Measurements from ENCODE around the gene EXOSC6. TPM values are rescaled to one million over a fixed set of nuclear protein-coding genes. Genes with fewer than 3 reads are reported as not detected.

The EXOSC6 gene
- total RNA-seq, 1 donor from 2014 or later: 41.6 TPM

- Mint-ChIP-seq H3K4me3 (no peak overlapping the region), H3K27ac (ENCODE audit: unreplicated experiment) (no peak overlapping the region), H3K36me3 (ENCODE audit: low read depth) (peaks cover 16% of the 10 kb centered on the region), H3K9me3 (no peaks in the 10 kb centered on the region), H3K4me1 (no peaks in the 10 kb centered on the region), H3K27me3 (ENCODE audit: low read depth) (no peaks in the 10 kb centered on the region)
- TF ChIP-seq, protein P1, sequence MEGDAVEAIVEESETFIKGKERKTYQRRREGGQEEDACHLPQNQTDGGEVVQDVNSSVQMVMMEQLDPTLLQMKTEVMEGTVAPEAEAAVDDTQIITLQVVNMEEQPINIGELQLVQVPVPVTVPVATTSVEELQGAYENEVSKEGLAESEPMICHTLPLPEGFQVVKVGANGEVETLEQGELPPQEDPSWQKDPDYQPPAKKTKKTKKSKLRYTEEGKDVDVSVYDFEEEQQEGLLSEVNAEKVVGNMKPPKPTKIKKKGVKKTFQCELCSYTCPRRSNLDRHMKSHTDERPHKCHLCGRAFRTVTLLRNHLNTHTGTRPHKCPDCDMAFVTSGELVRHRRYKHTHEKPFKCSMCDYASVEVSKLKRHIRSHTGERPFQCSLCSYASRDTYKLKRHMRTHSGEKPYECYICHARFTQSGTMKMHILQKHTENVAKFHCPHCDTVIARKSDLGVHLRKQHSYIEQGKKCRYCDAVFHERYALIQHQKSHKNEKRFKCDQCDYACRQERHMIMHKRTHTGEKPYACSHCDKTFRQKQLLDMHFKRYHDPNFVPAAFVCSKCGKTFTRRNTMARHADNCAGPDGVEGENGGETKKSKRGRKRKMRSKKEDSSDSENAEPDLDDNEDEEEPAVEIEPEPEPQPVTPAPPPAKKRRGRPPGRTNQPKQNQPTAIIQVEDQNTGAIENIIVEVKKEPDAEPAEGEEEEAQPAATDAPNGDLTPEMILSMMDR (conservative IDR thresholded peaks at IDR 0.05): no peak
- DNase-seq (ENCODE audit: low read depth, low spot score): no peak
These were observed 5.7 kb upstream of the EXOSC6 start for GRCh38 chr16:70257391-70257790.

GRCh38 chr16:70255574-70255973 is 3.8 kb upstream of the EXOSC6 start:
- H3K4me3 Mint-ChIP-seq: no peak overlapping the region
- H3K27ac Mint-ChIP-seq (ENCODE audit: unreplicated experiment): no peak overlapping the region
- peaks cover 4% of the 10 kb centered on the region for H3K27me3 Mint-ChIP-seq (ENCODE audit: low read depth)
- TF ChIP-seq, protein P1 (conservative IDR thresholded peaks at IDR 0.05): no peak
- peaks cover 21% of the 10 kb centered on the region for H3K36me3 Mint-ChIP-seq (ENCODE audit: low read depth)
- no peak for DNase-seq (ENCODE audit: low read depth, low spot score)
- H3K4me1 Mint-ChIP-seq: peaks cover 4% of the 10 kb centered on the region
- no peaks in the 10 kb centered on the region for H3K9me3 Mint-ChIP-seq

DNA sequence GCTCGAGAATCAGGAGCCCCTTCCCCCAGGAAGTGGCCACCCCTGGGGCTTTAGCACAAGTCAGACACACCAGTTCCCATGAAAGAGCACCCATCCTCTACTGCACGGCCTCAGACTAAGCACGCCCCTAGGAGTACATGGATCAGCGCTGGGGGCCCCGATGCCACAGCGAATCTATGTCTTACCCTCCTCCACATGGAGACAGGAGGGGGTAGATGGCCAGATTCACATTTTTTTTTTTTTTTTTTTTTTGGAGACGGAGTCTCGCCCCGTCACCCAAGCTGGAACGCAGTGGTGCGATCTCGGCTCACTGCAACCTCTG is 3.2 kb upstream of the EXOSC6 start:
- TF ChIP-seq, protein P1 (conservative IDR thresholded peaks at IDR 0.05): no peak
- peaks cover 4% of the 10 kb centered on the region for H3K4me1 Mint-ChIP-seq
- no peak overlapping the region for H3K27ac Mint-ChIP-seq (ENCODE audit: unreplicated experiment)
- peaks cover 21% of the 10 kb centered on the region for H3K36me3 Mint-ChIP-seq (ENCODE audit: low read depth)
- no peaks in the 10 kb centered on the region for H3K9me3 Mint-ChIP-seq
- H3K27me3 Mint-ChIP-seq (ENCODE audit: low read depth): peaks cover 4% of the 10 kb centered on the region
- DNase-seq (ENCODE audit: low read depth, low spot score): no peak
- H3K4me3 Mint-ChIP-seq: no peak overlapping the region

DNA sequence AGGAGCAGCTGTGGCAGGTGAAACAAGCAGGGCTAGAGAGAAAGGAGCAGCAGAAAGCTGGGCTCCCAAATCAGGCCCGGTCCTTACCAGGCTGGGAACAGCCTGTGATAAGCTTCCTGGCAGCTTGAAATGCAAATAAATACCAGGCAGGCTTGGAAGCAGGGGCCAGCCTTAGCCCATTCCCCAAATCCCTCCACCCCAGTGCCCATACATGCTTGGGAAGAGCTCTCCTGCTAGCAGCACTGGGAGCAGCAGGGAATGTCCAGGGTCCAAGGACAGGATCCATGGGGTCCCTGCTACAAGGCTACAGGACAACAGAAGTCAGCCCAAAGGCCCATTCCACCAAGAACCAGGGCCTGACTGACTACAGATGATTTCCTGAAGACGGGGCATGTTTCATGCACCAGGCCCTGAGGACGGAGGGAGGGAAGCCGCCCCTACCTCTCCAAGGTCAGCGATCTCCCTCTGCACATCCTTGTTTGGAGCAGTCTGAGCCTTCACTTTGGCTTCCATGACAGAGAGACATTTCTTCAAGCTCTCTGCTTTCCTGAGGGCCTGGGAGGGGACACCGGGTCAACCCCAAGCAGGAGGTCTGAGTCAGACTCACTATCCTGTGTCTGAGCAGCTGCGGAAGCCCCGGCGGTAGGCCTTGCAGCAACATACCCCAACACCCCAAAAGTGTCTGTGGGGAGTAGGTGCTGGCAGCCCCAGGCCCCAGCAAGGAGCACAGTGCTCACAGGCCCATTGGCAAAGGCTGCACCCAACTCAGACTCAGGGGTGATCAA is 2.6 kb upstream of the EXOSC6 start:
- TF ChIP-seq, protein P1 (conservative IDR thresholded peaks at IDR 0.05): peak; percentile 34
- no peak for DNase-seq (ENCODE audit: low read depth, low spot score)
- Mint-ChIP-seq H3K9me3 (no peaks in the 10 kb centered on the region), H3K4me1 (peaks cover 7% of the 10 kb centered on the region), H3K4me3 (no peak overlapping the region), H3K36me3 (ENCODE audit: low read depth) (peaks cover 23% of the 10 kb centered on the region), H3K27ac (ENCODE audit: unreplicated experiment) (no peak overlapping the region), H3K27me3 (ENCODE audit: low read depth) (peaks cover 4% of the 10 kb centered on the region)

DNA sequence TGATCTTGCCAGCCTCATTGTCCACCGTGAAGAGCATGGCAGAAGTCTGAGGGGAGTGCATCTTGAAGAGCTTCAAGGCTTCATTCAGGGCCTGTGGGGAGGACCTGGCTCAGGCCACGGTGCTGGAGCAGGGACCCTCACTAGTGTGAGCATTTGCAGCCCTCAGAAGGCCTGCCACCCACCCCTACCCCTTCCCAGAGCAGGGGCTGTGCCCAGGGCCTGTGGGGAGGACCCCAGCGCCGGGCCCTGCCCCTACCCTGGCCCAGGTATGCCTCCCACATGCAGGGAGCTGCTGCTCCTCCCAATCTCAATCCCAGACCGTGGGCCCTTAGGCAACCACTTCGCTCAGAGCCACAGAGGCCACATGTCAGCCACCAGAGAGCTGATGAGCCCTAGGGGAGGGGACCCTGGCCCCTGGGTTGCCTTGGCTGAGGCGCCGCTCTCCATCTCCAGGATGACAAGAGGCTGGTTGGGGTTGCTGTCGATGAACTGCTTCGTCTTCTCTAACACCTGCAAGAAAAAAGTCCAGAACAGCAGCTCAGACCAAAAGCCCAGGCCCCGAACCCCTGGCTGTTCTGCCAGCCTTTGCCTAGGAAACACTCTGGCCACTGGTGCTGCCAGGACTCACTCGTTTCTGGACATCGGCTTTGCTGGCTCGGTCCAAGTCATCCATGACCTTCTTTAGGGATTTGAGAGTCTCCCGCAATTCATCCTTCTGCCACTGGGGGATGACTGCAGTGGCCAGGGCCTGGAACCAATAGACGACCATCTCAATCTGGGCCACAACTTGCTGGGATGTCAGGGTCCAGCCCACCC is 1.8 kb upstream of the EXOSC6 start:
- peak overlapping the region; percentile 88 for H3K4me3 Mint-ChIP-seq
- no peak overlapping the region for H3K27ac Mint-ChIP-seq (ENCODE audit: unreplicated experiment)
- H3K36me3 Mint-ChIP-seq (ENCODE audit: low read depth): peaks cover 23% of the 10 kb centered on the region
- H3K4me1 Mint-ChIP-seq: peaks cover 9% of the 10 kb centered on the region
- no peaks in the 10 kb centered on the region for H3K9me3 Mint-ChIP-seq
- TF ChIP-seq, protein P1 (conservative IDR thresholded peaks at IDR 0.05): peak; percentile 66
- DNase-seq (ENCODE audit: low read depth, low spot score): peak; percentile 60
- H3K27me3 Mint-ChIP-seq (ENCODE audit: low read depth): peaks cover 4% of the 10 kb centered on the region
